Kidney epithelial cell (primary cell): ENCODE measurements around the gene TMBIM4. TPM values are rescaled to one million over a fixed set of nuclear protein-coding genes. Genes with fewer than 3 reads are reported as not detected.

Source experiments
- DNase-seq: peaks from one replicate; pipeline ENCODE4 v3.0.0-alpha.2; 2010; ENCODE audit warnings: low read depth
- H3K27me3 ChIP-seq: 2 replicates; pipeline ENCODE4 v1.6.0; 2011; ENCODE audit warnings: low read length; ENCODE audit not compliant: control insufficient read depth, insufficient read depth
- H3K36me3 ChIP-seq: 2 replicates; pipeline ENCODE4 v1.5.1; 2011; ENCODE audit warnings: low read length; ENCODE audit not compliant: control insufficient read depth, insufficient read depth
- H3K4me3 ChIP-seq: 2 replicates; pipeline ENCODE4 v1.5.1; 2011; ENCODE audit warnings: low read depth, mild to moderate bottlenecking, control low read depth, low read length
- CTCF ChIP-seq: IDR thresholded peaks from 2 replicates; pipeline ENCODE4 v1.5.1; 2011; ENCODE audit warnings: mild to moderate bottlenecking, moderate library complexity, low read length, control low read depth, inconsistent platforms; ENCODE audit not compliant: insufficient read depth, poor library complexity, severe bottlenecking
- total RNA-seq: library from RNA; depleted of rRNA; stranded (reverse); fragments of >200 nt; gene quantifications from 2 replicates; pipeline ENCODE4 v1.2.3, GENCODE V29; 2015

The TMBIM4 gene
- total RNA-seq, 1 donor from 2014 or later, result 86.8 TPM

- DNase-seq, result no peak
- H3K4me3 ChIP-seq, result no peak overlapping the region
- H3K27me3 ChIP-seq, result no peaks in the 10 kb centered on the region
- H3K36me3 ChIP-seq, result no peaks in the 10 kb centered on the region
- peak; percentile 23 for TF ChIP-seq CTCF
Observed at GRCh38 chr12:66149702-66150398, 19.9 kb downstream of the TMBIM4 start.

GRCh38 chr12:66144791-66145754 lies 24.7 kb downstream of the TMBIM4 start:
- TF ChIP-seq CTCF, result peak; percentile 67
- DNase-seq, result peak; percentile 35
- no peak overlapping the region for H3K4me3 ChIP-seq
- no peaks in the 10 kb centered on the region for H3K27me3 ChIP-seq
- H3K36me3 ChIP-seq, result peaks cover 2% of the 10 kb centered on the region

GRCh38 chr12:66143868-66144267 lies 25.9 kb downstream of the TMBIM4 start:
- no peak overlapping the region for H3K4me3 ChIP-seq
- peaks cover 2% of the 10 kb centered on the region for H3K36me3 ChIP-seq
- DNase-seq, result no peak
- no peak for TF ChIP-seq CTCF
- H3K27me3 ChIP-seq, result no peaks in the 10 kb centered on the region

- TF ChIP-seq CTCF, result no peak
- no peak for DNase-seq
- peaks cover 2% of the 10 kb centered on the region for H3K36me3 ChIP-seq
- H3K27me3 ChIP-seq, result no peaks in the 10 kb centered on the region
- no peak overlapping the region for H3K4me3 ChIP-seq
Observed at GRCh38 chr12:66142826-66143225, 27.0 kb downstream of the TMBIM4 start.

- Histone ChIP-seq H3K4me3 (no peak overlapping the region), H3K36me3 (peaks cover 2% of the 10 kb centered on the region), H3K27me3 (no peaks in the 10 kb centered on the region)
- DNase-seq, result no peak
- TF ChIP-seq CTCF, result no peak
Observed at GRCh38 chr12:66141299-66141698, 28.5 kb downstream of the TMBIM4 start.
